HG03342 (cell line): ENCODE data around the gene CKAP2L.

Experiments used
- ATAC-seq: cut with Tn5 transposase; IDR thresholded peaks from one replicate; pipeline ENCODE4 v1.9.1; 2021; ENCODE audit warnings: mild to moderate bottlenecking, moderate library complexity; ENCODE audit not compliant: unreplicated experiment

The CKAP2L gene

DNA sequence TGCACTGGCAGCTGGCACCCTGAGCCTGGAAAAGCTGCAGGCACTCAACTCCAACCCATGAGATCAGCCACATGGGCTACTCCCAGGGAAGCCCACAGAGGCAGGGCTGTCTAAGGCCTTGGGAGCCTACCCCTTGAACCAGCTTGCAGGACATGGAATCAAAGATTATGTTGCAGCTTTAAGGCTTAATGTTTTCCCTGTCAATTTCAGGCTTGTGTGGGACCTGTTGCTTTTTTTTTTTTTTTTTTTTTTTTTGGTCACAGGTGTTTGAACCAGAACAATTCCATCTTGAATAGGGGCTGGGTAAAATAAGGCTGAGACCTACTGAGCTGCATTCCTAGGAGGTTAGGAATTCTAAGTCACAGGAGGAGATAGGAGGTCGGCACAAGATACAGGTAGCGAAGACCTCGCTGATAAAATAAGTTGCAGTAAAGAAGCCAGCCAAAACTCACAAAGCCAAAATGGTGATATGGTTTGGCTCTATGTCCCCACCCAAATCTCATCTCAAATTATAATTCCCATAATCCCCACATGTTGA is 27.4 kb upstream of the CKAP2L start:
- no peak for ATAC-seq

DNA sequence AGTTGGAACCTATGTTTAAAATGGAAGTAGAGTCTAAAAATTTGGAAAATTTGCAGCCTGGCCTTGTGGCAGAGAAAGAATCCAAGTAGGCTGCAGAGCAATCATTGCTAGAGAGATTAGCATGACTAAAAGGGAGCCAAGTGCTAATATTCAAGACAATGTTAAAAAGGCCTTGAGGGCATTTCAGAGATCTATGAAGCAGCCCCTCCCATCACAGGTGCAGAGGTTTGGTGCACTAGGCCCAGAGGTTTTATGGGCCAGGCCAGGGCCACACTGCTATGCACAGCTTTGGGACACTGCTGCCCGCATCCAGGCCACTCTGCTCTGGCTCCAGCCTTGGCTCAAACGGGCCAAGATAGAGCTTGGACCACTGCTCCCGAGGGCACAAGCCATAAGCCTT is 26.6 kb upstream of the CKAP2L start:
- no peak for ATAC-seq

DNA sequence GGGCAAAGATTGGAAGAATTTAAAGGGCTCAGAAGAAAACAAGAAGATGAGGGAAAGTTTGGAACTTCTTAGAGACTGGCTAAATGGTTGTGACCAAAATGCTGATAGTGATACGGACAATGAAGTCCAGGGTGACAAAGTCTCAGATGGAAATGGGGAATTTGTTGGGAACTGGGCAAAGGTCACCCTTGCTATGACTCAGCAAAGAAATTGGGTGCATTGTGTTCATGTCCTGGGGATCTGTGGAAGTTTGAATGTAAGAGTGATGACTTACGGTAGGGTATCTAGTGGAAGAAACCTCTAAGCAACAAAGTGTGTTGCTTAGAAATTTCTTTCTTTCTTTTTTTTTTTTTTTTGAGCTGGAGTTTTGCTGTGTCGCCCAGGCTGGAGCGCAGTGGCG is 25.9 kb upstream of the CKAP2L start:
- no peak for ATAC-seq

DNA sequence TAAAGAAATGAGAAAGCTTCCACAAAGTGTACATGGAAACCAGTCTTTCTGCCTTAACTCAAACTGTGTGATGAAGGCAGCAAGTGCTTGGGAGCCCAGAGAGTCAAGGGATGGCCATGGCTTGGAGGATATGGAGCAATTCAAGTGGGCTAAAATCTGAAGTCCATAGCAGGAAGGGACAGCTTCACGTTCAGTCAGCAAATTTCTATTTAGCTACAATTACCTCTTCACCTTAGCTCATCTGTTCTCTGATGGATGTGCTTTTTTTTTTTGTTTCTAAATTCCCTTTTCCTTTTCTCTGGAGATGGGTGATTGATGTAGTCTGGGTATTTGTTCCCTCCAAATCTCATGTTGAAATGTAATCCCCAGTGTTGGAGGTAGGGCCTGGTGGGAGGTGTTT is 24.8 kb upstream of the CKAP2L start:
- ATAC-seq, result no peak

DNA sequence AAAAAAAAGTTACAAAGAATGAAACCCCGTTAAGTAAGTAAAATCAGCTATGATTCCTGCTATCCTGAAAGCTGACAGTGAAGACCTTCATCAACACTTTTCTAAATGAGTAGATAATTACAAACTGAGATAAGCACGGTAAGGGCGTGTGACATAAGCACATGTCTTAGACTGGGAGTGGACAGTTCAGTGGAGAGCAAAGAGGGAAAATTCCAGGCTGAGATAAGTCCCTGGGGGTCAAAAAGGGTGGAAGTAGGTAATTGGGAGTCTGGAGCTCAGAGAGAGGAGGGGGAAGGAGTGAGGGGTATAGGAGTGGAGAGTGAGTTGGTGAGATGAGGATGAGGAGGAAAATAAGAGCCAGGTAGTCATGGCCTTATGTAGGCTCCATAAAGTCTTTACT is 24.2 kb upstream of the CKAP2L start:
- no peak for ATAC-seq

DNA sequence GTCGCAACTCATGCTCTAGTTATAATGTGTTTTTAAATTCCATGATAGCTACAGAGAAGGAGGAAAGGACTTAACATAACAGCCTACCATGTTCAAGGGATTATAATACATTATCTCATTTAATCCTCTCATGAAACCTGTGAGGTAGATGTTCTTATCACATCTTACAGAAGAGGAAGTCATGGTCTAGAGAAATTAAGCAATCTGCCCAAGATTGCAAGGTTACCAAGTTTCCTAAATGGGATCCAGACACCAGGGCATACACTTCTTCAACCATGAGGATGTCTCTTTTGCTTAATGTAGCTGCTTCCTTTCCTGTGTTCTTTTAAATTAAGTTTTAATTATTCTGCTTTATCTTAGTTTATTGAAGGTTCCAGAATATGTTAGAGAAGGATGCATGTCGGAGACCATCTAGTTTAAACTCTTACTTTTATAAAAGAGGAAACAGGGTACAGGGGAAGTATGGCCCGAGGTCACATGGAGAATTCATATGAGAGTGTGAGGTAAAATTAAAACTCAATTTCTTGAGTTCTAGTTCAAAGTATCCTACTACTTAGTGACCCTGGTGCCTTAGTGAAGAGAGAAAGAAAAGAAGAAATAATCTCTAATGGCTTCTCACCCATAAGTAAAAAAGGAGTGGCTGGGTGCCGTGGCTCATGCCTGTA is 23.5 kb upstream of the CKAP2L start:
- ATAC-seq, result no peak

DNA sequence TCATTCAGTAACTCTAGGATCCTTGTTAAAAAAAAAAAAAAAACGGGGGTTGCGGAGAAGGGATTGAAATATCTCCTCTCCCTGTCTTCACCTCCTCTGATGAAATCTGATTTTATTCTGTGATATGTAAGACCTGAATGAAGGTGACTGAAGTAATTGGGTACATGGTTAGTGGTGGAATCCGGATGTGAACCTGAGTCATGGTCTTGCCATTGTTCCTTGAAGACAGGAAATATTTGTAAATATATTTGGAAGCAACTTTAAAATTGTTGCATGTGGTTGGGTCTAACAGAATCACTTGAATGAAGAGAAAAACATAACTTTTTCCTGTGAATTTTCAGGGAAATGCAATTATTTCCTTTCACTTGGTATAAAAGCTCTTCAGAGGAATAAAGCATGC is 22.9 kb upstream of the CKAP2L start:
- ATAC-seq, result no peak

DNA sequence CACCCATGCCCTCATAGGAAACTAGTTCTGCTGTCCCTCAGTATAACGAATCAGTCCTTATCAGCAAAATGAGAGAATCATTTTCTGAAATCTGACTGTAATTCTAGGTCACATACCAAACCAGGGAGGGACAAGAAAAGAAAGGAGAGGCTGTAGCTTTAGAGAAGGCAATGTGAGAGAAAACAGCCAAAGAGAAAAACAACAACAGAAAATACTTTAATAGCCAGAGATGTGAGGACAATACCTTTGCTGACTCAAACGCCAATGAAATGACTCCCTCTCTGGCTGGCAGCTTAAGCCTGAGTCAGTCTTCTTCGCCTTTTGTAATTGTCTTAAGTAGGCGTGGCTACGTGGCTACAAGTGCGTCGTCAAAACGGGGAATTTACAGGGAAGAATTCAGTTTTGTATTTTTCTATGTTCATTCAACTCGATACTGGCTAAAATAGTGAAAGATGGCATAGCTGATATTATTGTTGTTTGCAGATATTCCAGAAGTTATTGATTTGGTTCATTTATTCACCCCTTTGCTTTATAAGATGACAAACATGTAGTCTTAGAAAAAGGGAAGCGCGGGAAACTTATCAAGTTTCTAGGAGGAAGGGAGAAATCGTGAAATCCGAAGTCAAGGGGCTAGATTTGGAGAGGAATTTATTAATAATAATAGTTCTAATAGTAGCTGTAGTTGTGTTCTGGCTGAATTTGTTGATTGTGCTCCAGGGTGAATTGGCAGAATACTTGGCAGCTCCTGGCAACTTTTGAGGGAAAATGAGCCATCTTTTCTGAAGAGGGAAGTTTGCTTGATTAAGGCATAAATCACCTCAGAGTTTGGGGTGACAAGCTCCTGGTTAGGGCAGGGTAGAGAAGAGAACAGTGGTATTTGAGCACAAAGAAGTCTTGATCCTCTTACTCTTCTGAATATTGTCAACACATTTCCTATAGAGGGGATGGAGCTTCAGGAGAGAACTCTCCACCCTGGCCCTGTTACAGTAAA is 20.1 kb upstream of the CKAP2L start, which contains the start of gene IL1A:
TSS of gene IL1A (minus strand) at position 295 of the 991 bp plus-strand sequence. CDS start 723 bp downstream, outside the sequence.
- ATAC-seq, result no peak

DNA sequence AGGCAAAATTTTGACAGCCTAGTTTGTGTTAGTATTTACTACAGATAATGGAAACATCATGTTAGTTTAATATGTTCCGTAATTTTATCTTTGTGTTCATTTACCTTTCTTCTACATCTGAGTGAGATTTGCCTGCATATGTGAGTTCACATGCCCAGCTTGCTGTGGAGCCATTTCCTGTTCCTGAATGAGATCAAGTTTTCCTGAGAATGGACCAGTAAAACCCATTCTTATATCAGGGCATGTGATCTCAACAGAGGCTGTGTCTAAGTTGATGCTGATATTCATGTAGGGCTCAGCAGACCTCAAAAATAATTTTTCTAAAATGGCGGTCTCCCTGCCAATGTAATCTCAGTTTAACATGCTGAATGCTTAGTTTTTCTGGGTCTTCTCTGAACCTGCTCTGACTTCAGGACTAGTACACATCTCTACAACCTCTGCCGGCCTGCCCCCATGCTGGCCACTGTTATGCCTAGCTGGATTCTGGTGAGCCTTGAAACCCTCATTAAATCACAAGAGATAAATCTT is 18.8 kb upstream of the CKAP2L start:
- peak; percentile 2 for ATAC-seq

DNA sequence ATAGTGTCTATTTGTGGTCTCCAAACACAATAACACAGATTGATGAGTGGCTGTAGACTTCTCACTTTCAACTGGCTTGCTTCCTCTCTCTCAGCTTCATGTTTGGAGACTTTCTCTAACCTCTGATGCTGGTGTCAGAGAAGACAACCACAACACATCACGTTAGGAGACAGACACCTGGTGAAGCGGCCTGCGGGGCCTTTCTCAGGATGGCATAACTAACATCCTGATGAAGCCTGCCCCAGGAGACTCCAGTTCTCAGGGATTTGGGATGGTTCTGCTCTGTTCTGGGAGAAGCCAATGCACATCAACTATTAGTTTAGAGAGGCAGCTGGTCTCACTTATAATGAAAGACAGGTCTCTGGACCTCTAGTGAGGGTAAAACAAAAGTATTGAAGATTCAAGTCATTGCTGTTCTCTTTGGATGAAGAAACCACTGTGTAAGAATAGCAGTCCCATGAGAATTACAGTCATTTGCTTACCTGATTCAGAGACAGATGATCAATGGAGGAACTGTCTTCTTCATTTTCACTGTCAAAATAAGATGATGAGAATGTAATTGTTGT is 17.9 kb upstream of the CKAP2L start:
- ATAC-seq, result peak; percentile 83

DNA sequence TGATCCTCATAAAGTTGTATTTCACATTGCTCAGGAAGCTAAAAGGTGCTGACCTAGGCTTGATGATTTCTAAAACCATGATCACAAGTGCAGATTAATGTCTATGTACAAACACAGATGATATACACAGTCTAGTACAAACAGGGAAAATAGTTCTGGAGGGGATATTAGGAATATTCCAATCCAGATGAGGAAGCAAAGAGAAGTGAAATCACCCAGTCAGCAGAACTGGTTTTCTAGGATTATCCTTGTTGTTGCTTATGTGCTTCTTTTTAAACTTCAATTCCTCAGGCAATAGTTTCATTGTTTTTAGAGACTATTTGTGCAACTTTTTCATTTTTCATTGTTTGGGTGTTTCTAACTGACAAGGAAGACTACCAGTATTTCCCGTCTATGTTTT is 15.2 kb upstream of the CKAP2L start:
- no peak for ATAC-seq

DNA sequence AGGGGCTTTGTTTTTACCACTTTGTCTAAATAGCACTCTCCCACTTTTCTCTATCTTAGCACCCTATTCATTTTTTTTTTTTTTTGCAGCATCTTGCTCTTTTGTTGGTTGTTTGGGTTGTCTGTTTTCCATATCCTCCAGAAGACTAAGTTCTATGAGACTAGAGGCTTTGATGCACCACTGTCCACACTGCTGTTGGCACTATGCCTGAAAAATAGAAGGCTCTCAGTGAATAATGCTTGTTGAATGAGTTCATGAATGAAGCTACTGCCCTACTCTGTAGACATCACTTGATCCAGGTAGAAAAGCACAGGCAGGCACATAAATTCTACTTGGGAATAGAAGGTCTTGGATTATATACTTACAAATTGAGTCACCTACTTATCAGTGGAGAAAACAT is 12.6 kb upstream of the CKAP2L start:
- ATAC-seq, result no peak

DNA sequence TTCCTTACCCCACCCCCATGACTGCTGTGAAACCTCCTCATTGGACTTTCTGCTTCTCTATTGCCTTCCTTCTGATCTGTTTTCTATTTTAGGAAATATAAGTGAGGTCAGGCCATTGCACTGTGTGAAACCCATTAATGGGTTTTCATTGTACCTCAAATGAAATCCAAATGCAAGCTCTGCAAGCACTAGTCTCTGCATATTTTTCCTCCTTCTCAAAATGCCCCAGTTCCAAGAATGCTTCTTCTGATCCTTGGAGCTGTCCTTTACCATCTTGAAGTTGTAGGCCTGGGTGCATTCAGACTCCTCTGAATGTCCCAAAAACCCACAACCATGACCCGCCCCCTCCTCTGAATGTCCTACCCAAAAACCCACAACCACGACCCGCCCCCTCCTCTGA is 11.7 kb upstream of the CKAP2L start:
- ATAC-seq, result no peak

DNA sequence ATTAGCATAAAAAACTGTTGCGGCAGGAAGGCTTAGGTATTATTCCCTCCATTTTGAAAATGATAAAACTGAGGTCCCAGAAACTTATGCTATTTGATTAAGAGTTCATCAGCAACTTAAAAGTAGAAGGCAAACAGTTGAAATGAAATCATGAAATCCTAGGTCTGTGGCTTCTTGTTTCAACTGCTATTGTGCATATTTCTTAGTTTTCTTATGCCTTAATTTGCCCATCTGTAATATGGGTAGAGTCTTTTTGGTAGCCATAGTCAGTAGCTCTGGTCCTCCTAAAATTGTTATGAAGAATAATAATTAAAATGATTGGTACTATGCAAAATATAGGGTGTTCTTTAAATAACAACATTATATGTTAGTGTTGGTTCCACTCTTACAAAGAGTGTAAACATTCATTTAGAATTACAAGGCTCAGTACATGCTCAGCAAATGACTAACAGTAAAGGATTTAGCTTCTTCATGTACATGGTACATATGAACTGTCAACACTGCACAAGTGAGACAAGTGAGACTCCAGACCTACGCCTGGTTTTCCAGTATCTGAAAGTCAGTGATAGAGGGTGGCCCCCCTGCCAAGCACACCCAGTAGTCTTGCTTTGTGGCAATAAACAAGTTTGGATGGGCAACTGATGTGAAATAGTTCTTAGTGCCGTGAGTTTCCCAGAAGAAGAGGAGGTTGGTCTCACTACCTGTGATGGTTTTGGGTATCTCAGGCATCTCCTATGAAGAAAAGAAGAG is 10.3 kb upstream of the CKAP2L start:
- no peak for ATAC-seq

DNA sequence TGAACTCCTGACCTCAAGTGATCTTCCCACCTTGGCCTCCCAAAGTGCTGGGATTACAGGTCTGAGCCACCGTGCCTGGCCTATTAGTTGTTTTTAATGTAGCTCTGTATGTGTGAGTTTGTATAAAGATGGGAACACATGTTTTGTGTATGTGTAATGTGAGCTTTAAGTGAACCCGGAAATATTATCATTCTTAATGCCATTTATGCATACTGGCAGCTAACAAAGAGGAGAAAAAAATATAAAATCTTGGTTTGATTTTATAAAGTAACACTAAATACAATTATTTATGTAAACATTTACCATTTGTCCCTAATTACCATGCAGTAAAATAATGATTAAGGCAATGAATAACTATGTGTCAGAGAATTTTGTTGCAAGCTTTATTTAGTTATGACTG is 9.1 kb upstream of the CKAP2L start:
- no peak for ATAC-seq

DNA sequence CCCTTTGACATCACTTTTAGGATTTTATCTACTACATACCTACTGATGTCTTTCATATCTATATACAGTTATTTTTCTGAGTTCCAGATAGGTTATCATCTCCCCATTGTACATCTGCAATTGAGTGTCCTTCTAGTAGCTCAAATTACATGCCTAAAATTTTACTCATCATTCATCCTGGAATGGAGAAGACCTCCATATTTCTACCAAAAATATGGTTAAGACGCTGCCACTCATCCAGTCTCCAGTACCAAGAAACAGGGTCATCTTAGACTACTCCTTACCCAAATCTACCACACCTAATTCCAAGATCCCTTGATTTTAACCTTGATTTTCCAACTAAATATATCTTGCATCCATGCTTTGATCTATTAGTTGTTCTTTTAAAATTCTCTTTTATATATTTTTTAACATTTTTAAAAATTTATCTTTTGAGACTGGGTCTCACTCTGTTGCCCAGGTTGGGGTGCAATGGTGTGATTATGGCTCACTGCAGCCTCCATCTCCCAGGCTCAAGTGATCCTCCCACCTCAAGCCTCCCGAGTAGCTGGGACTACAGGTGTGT is 8.6 kb upstream of the CKAP2L start:
- no peak for ATAC-seq

DNA sequence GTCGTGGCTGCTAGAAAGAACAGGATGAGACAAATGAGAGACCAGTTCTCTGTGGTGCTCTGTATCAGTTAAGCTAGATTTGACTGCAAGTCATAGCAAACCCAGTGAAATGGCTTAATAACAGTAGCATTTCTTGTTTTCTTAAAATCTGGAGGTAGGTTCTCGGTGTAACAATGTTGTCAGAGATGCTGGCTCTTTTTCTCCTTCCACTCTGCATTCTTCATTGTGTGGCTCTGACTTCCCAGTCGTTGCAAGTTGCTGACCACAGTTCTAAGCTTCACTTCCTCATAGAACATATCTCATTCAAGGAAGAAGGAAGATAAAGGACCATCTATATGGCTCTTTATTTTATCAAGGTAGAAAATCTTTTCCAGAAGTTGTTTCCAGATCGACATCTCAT is 7.9 kb upstream of the CKAP2L start:
- ATAC-seq, result peak; percentile 69

DNA sequence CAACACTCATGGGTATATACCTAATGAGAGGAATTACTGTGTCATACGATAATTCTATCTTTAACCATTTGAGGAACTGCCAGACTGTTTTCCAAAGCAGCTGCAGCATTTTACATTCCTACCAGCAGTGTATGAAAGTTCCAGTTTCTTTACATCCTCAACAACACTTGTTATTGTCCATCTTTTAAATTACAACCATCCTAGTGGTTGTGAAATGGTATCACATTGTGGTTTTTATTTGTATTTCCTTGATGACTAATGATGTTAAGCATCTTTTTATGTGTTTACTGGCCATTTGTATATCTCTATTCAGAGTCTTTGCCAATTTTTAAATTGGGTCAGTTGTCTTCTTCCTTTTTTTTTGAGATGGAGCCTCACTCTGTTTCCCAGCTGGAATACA is 4.0 kb upstream of the CKAP2L start:
- no peak for ATAC-seq

DNA sequence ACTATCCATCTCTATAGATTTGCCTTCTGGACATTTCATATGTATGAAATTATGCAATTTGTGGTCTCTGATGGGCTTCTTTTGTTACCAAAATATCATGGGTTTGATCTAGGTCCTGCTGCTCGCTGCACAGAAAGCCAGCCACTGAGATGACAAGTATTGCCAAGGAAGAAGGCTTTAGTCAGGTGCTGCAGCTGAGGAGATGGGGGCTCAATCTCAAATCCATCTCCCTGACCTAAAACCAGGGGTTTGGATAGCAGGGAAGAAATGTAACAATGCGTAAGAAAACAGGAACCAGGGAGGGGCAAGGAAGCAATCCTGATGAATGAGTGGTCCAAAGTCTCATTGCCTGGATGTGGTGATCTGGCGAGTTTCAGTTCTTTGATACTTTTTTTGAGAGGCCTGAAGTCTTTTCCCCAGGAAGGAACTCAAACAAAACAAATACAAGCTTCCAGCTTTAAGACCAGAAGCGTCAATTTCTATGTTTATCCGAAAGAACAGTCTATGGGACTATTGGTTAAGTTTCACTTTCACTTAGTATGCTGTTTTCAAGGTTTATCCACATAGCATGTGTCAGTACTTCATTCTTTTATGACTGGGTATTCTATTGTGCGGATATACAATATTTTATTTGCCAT is 3.4 kb upstream of the CKAP2L start:
- ATAC-seq, result no peak

DNA sequence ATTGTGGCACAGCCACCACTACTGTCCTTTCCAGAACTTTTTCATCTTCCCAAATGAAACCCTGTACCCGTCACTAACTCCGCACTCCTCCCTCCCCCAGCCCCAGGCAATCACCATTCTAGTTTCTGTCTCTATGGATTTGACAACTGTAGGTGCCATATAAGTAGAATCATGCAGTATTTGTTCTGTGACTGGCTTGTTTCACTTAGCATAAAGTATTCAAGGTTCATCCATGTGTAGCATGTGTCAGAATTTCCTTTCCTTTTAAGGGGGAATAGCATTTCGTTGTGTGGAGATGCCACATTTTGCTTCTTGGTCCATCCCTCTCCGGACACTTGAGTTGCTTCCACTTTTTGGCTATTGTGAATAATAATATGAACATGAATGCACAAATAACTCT is 842 bp upstream of the CKAP2L start:
- ATAC-seq, result no peak
